Aorta (tissue), 5 donors: ENCODE data around the gene TM4SF20. TPM values are rescaled to one million over a fixed set of nuclear protein-coding genes. Genes with fewer than 3 reads are reported as not detected.
A peak's percentile ranks its signal among the peaks of the same experiment; 100 is the strongest.

ENCODE experiments used
- ATAC-seq: fragments of 200-7000 bp; cut with Tn5 transposase; one replicate; pipeline ENCODE4 v1.9.1; 2022; ENCODE audit warnings: moderate library complexity; ENCODE audit not compliant: low FRiP score
- DNase-seq, 2 donors: peaks; one replicate each; pipeline ENCODE4 v3.0.0-alpha.2; 2020
- H3K27ac ChIP-seq, 2 donors: one replicate each; pipeline ENCODE4 v1.5.1; 2013; ENCODE audit warnings: low read length in 2 of 2, mild to moderate bottlenecking in 2 of 2, moderate library complexity in 2 of 2, control low read depth in 1 of 2, inconsistent platforms in 1 of 2, low read depth in 1 of 2
- H3K27me3 ChIP-seq, 2 donors: one replicate each; pipeline ENCODE4 v1.6.1; 2013; ENCODE audit warnings: control low read depth in 1 of 2, low read length in 1 of 2, mild to moderate bottlenecking in 1 of 2, moderate library complexity in 1 of 2; ENCODE audit not compliant: insufficient read depth in 2 of 2, control insufficient read depth in 1 of 2
- H3K36me3 ChIP-seq, 2 donors: one replicate each; pipeline ENCODE4 v1.6.1; 2013; ENCODE audit warnings: control low read depth in 1 of 2, low read length in 1 of 2, mild to moderate bottlenecking in 1 of 2; ENCODE audit not compliant: insufficient read depth in 2 of 2, control insufficient read depth in 1 of 2
- H3K4me1 ChIP-seq, 2 donors: one replicate each; pipeline ENCODE4 v1.6.1; 2013; ENCODE audit warnings: low read length in 2 of 2, control low read depth in 1 of 2, mild to moderate bottlenecking in 1 of 2, moderate library complexity in 1 of 2; ENCODE audit not compliant: insufficient read depth in 2 of 2, control insufficient read depth in 1 of 2
- H3K4me3 ChIP-seq, 2 donors: one replicate each; pipeline ENCODE4 v1.5.1; 2013; ENCODE audit warnings: low read length in 2 of 2, control low read depth in 1 of 2, mild to moderate bottlenecking in 1 of 2
- H3K9me3 ChIP-seq: one replicate; pipeline ENCODE4 v1.6.1; 2013; ENCODE audit warnings: mild to moderate bottlenecking, low read length; ENCODE audit not compliant: control insufficient read depth
- WGBS, 2 donors: extraction: QIAGEN DNeasy Blood & Tissue Kit; methylation state at CpG; one replicate each; pipeline ENCODE4 v1.1.7; 2013; 5-methylcytosine and 5-hydroxymethylcytosine counted together
- intact Hi-C, 2 donors: fragments of 100-400 bp; cut with DNase I; formaldehyde crosslinking; loops; one replicate each; pipeline versions ENCODE4 v1.14.2 to v1.15.0; 2022
- polyA plus RNA-seq, 2 donors: library from polyadenylated mRNA; stranded (reverse); fragments of 200-250 nt; gene quantifications; one replicate each; pipeline ENCODE4 v1.2.3, GENCODE V29; 2013
- total RNA-seq, 2 donors: library from RNA; stranded (reverse); fragmentation: NEBNext Ultra II Directional; extraction: Animal tissue kit (Norgen Biotek cat#: 25700); gene quantifications; one replicate each; pipeline ENCODE4 v1.2.1, GENCODE V29; 2021
- donor health status: healthy with polysubstance abuse.
- donor health status: Bipolar disorder and iron deficiency.
- donor health status: DM: no; HTN: no; CAD: no.
- donor health status: DM: no; HTN: no; CAD: no.
- donor health status: DM: yes; HTN: yes; CAD: no.

The TM4SF20 gene
- total and polyA plus RNA-seq, 4 donors: 25.0 TPM; not detected in 3

GRCh38 chr2:227376656-227377396 is 2.3 kb downstream of the TM4SF20 start:
- H3K27ac ChIP-seq: no peak overlapping the region
- ATAC-seq (no peak), DNase-seq (no peak)
- 72 to 79% methylated on average over 9 of the region's 9 CpGs for WGBS, 2 donors
- no peaks in the 10 kb centered on the region for H3K27me3 ChIP-seq
- intact Hi-C loops: no loop called here
- no peaks in the 10 kb centered on the region for H3K4me1 ChIP-seq
- no peaks in the 10 kb centered on the region for H3K36me3 ChIP-seq
- H3K9me3 ChIP-seq: no peaks in the 10 kb centered on the region
- H3K4me3 ChIP-seq: no peak overlapping the region

- Histone ChIP-seq H3K27me3 (no peaks in the 10 kb centered on the region), H3K27ac (no peak overlapping the region), H3K4me1 (peaks cover 0 to 3% of the 10 kb centered on the region in 2 donors), H3K9me3 (no peaks in the 10 kb centered on the region), H3K4me3 (no peak overlapping the region), H3K36me3 (no peaks in the 10 kb centered on the region)
- no peak for DNase-seq
- ATAC-seq: no peak
- WGBS, 2 donors: 64 to 65% methylated on average over 6 of the region's 6 CpGs
- intact Hi-C loops: no loop called here
These were observed 4.9 kb downstream of the TM4SF20 start for GRCh38 chr2:227374158-227374557.

DNA sequence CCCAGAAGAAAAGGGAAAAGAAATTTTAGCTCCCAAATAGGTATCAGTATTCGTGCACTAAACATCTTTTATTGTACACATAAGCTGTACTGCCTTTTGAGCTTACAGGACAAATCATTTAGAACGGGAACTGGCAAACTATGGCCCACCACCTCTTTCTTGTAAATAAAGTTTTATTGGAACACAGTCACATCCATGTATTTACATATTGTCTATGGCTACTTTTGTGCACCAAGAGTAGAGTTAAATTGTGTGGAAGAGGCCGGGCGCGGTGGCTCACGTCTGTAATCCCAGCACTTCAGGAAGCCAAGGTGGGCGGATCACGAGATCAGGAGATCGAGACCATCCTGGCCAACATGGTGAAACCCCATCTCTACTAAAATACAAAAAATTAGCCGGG is 5.7 kb downstream of the TM4SF20 start:
- Histone ChIP-seq H3K4me1 (peaks cover 0 to 3% of the 10 kb centered on the region in 2 donors), H3K9me3 (no peaks in the 10 kb centered on the region), H3K27ac (no peak overlapping the region), H3K36me3 (no peaks in the 10 kb centered on the region), H3K27me3 (no peaks in the 10 kb centered on the region), H3K4me3 (no peak overlapping the region)
- intact Hi-C loops: no loop called here
- ATAC-seq (no peak), DNase-seq (no peak)
- 95 to 99% methylated on average over 10 of the region's 10 CpGs for WGBS, 2 donors

DNA sequence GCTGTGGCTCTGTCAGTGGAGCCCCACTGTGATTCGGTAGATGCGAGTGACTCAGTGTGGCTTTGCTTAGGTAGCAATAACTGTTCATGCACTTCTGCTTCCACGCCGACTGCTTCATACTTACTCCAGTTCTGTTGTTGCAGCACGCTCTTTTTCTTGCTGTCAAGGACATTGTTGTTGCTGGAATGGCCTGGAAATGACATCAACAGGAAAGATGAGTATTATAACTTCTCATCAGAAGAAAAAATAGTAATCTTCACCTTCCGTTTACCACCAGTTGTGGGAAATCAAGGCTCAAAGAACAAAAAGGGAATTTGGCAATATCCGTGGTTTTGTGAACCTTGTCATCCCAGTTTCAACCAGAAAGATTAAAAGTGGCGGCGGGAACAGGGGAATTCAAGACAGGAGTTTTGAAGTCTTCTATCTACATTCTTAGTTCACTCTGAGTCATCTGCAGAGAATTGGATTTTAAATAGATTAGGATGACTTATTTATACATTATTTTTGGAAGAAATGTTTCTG is 8.3 kb downstream of the TM4SF20 start:
- no peak for ATAC-seq
- Histone ChIP-seq H3K27me3 (no peaks in the 10 kb centered on the region), H3K36me3 (no peaks in the 10 kb centered on the region), H3K27ac (no peak overlapping the region), H3K9me3 (no peaks in the 10 kb centered on the region), H3K4me1 (peaks cover 0 to 3% of the 10 kb centered on the region in 2 donors), H3K4me3 (no peak overlapping the region)
- peak in 1 of 2 donors; percentile 76 for DNase-seq
- intact Hi-C loops: no loop called here
- WGBS, 2 donors: 20 to 49% methylated on average over 9 of the region's 9 CpGs

DNA sequence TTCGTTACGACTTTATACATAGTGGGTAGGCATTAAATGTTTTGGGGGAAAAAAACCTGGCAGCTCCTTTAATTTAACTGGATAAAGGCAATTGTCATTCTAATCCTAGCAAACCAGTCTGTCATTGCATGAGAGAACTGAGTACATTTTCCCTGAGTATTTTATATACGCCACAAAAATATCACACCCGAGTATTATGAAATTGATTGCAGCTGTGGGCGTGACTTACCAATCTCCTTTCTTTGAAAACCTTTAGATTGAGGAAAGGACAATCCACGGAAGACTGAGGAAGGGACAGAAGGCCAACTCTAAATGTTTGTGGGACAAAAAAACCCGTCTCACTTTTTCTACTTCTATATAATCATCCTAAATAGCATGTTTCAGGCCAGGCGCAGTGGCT is 9.0 kb downstream of the TM4SF20 start:
- Histone ChIP-seq H3K36me3 (no peaks in the 10 kb centered on the region), H3K9me3 (no peaks in the 10 kb centered on the region), H3K27ac (no peak overlapping the region), H3K27me3 (no peaks in the 10 kb centered on the region), H3K4me1 (peaks cover 0 to 3% of the 10 kb centered on the region in 2 donors), H3K4me3 (no peak overlapping the region)
- intact Hi-C loops: no loop called here
- DNase-seq (no peak), ATAC-seq (no peak)
- WGBS, 2 donors: 88 to 90% methylated on average over 8 of the region's 8 CpGs

DNA sequence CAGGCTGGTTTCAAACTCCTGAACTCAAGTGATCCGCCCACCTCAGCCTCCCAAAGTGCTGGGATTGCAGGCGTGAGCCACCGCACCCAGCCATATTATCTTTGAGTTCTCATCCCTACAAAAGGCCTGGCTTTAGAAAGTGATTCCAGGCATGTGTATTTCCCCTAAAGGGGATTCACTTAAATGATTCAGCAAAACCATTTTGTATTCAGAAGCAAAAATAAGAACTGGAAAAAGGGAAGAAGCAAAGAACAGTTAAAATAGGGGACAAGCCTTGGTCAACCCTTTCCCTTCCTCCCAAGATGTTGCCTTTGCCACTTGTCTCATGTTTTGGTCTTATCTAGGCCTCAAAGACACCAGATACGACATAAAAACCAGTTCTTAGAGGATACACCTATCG is 10.5 kb downstream of the TM4SF20 start:
- WGBS, 2 donors: 94 to 95% methylated on average over 5 of the region's 5 CpGs
- no peak overlapping the region for H3K27ac ChIP-seq
- H3K4me3 ChIP-seq: no peak overlapping the region
- no peaks in the 10 kb centered on the region for H3K27me3 ChIP-seq
- intact Hi-C loops: loop anchor here (5.0 kb wide), 1 partner anchor 41 kb away; the partner anchor contains the start of gene MFF (in 2 of the 2)
- no peak for ATAC-seq
- H3K4me1 ChIP-seq: peaks cover 0 to 3% of the 10 kb centered on the region in 2 donors
- DNase-seq: no peak
- H3K36me3 ChIP-seq: no peaks in the 10 kb centered on the region
- H3K9me3 ChIP-seq: no peaks in the 10 kb centered on the region

DNA sequence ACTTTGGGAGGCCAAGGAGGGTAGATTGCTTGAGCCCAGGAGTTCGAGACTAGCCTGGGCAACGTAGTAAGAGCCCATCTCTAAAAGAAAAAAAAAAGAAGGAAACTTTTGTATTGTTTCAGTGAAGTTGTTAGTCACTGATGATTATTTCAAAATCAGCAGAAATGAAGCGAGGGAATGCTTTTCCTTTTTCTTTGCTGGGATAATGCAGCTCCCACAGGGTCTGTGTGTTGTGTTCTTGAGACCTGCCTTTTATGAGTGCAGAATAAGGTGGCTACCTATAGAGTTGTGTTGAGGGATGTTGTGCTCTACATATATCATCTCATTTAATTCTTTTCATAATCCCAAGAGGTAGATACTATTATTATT is 11.7 kb downstream of the TM4SF20 start:
- 29% methylated on average over 3 of the region's 3 CpGs for WGBS, 2 donors
- Histone ChIP-seq H3K4me3 (no peak overlapping the region), H3K27ac (peak overlapping the region; percentile 9 to 59), H3K9me3 (no peaks in the 10 kb centered on the region), H3K27me3 (no peaks in the 10 kb centered on the region), H3K36me3 (no peaks in the 10 kb centered on the region), H3K4me1 (peaks cover 0 to 3% of the 10 kb centered on the region in 2 donors)
- no peak for ATAC-seq
- intact Hi-C loops: loop anchor here (5.0 kb wide), 1 partner anchor 40 kb away; the partner anchor contains the start of gene MFF (in 2 of the 2)
- DNase-seq: no peak

DNA sequence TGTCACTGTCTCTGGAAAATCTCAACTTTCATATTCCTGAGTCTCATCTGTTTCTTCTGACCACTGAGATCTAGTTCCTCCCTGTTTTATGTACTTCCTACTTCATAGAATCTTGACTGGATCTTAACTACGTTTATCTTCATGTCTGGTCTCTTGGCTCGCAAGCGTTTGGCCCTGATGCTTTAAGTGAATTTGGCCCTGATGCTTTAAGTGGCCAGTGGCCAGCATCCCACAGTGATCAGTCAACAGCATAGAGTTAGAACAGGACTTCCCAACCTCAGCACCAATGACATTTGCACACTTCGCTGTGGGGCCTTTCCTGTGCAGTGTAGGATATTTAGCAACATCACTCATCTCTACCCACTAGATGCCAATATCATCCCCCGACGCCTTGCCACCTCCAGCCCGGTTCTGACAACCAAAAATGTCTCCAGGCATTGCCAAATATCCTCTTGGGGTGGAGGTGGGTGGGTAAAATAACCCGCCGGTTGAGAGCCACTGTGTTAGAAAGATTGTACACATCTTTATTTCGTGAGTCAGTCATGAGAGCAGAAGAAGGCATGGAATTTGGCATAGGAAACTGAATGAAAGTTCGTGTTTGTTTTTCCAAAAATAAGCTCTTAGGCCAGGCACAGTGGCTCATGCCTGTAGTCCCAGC is 12.2 kb downstream of the TM4SF20 start:
- WGBS, 2 donors: 4 to 5% methylated on average over 11 of the region's 11 CpGs
- Histone ChIP-seq H3K27me3 (no peaks in the 10 kb centered on the region), H3K4me1 (peaks cover 0 to 3% of the 10 kb centered on the region in 2 donors), H3K9me3 (no peaks in the 10 kb centered on the region), H3K36me3 (no peaks in the 10 kb centered on the region), H3K27ac (peak overlapping the region; percentile 51 to 67), H3K4me3 (no peak overlapping the region)
- DNase-seq (peak; percentile 70 to 80), ATAC-seq (peak; percentile 83)
- intact Hi-C loops: loop anchor here (5.0 kb wide), 1 partner anchor 40 kb away; the partner anchor contains the start of gene MFF (in 2 of the 2)
